ENCODE measurements around the gene MAPK10. TPM values are rescaled to one million over a fixed set of nuclear protein-coding genes. Genes with fewer than 3 reads are reported as not detected.
A peak's percentile ranks its signal among the peaks of the same experiment; 100 is the strongest.

The MAPK10 gene
- total RNA-seq, 1 donor from 2014 or later, result 30.7 TPM

GRCh38 chr4:86048426-86048825 lies 311.4 kb downstream of the MAPK10 start:
- TF ChIP-seq CTCF (IDR thresholded peaks at IDR 0.05), result no peak
- no peak overlapping the region for H3K4me3 ChIP-seq
- H3K27ac ChIP-seq, result no peak overlapping the region
- H3K36me3 ChIP-seq, result no peaks in the 10 kb centered on the region
- intact Hi-C loops (cut with DNase I), result no loop called here
- no peaks in the 10 kb centered on the region for H3K9me3 ChIP-seq
- ATAC-seq (no peak), DNase-seq (no peak)
- no peaks in the 10 kb centered on the region for H3K4me1 ChIP-seq
- no peaks in the 10 kb centered on the region for H3K27me3 ChIP-seq (ENCODE audit: low read depth)

- no peaks in the 10 kb centered on the region for H3K4me1 ChIP-seq
- H3K36me3 ChIP-seq, result no peaks in the 10 kb centered on the region
- peak in 1 of 2 donors; percentile 63 for ATAC-seq
- TF ChIP-seq CTCF (IDR thresholded peaks at IDR 0.05), result no peak
- H3K27ac ChIP-seq, result no peak overlapping the region
- H3K4me3 ChIP-seq, result no peak overlapping the region
- no peak for DNase-seq
- intact Hi-C loops (cut with DNase I), result no loop called here
- H3K9me3 ChIP-seq, result no peaks in the 10 kb centered on the region
- H3K27me3 ChIP-seq (ENCODE audit: low read depth), result no peaks in the 10 kb centered on the region
These were observed 315.3 kb downstream of the MAPK10 start for GRCh38 chr4:86044593-86044985.

GRCh38 chr4:86043755-86044592 lies 315.9 kb downstream of the MAPK10 start:
- peak; percentile 65 for TF ChIP-seq CTCF (IDR thresholded peaks at IDR 0.05)
- intact Hi-C loops (cut with DNase I), result no loop called here

GRCh38 chr4:86038037-86038436 lies 321.8 kb downstream of the MAPK10 start:
- Histone ChIP-seq H3K27me3 (ENCODE audit: low read depth) (no peaks in the 10 kb centered on the region), H3K27ac (no peak overlapping the region), H3K4me3 (no peak overlapping the region), H3K36me3 (no peaks in the 10 kb centered on the region), H3K4me1 (peaks cover 8% of the 10 kb centered on the region), H3K9me3 (no peaks in the 10 kb centered on the region)
- intact Hi-C loops (cut with DNase I), result no loop called here
- TF ChIP-seq CTCF (IDR thresholded peaks at IDR 0.05), result no peak
- DNase-seq, result no peak
- ATAC-seq, result no peak

More at GRCh38 chr4:86043755-86044592, 315.9 kb downstream of the MAPK10 start:
- no peaks in the 10 kb centered on the region for H3K9me3 ChIP-seq
- H3K36me3 ChIP-seq, result no peaks in the 10 kb centered on the region
- H3K4me1 ChIP-seq, result no peaks in the 10 kb centered on the region
- ATAC-seq, result peak; percentile 76 to 79
- H3K4me3 ChIP-seq, result no peak overlapping the region
- H3K27me3 ChIP-seq (ENCODE audit: low read depth), result no peaks in the 10 kb centered on the region
- no peak overlapping the region for H3K27ac ChIP-seq
- no peak for DNase-seq

- H3K4me3 ChIP-seq, result no peak overlapping the region
- H3K4me1 ChIP-seq, result peaks cover 18% of the 10 kb centered on the region
- no peaks in the 10 kb centered on the region for H3K9me3 ChIP-seq
- ATAC-seq, result peak; percentile 56 to 79
- H3K36me3 ChIP-seq, result no peaks in the 10 kb centered on the region
- H3K27me3 ChIP-seq (ENCODE audit: low read depth), result no peaks in the 10 kb centered on the region
- no peak overlapping the region for H3K27ac ChIP-seq
- intact Hi-C loops (cut with DNase I), result no loop called here
- TF ChIP-seq CTCF (IDR thresholded peaks at IDR 0.05), result no peak
- DNase-seq, result no peak
These were observed 323.1 kb downstream of the MAPK10 start for GRCh38 chr4:86036736-86037135.
